IMR-90 (cell line): ENCODE data around the gene SPTB.

ENCODE experiments used
- BHLHE40 ChIP-seq: fragments of 150-350 bp; IDR thresholded peaks from 2 replicates; pipeline ENCODE4 v1.6.1; 2016; ENCODE audit warnings: mild to moderate bottlenecking, low read depth, low read length
- CHD1 ChIP-seq: IDR thresholded peaks from 2 replicates; pipeline ENCODE4 v1.6.1; 2012; ENCODE audit warnings: low read depth, low read length, improper control_type of control experiment
- FOS ChIP-seq: fragments of 150-350 bp; IDR thresholded peaks from 2 replicates; pipeline ENCODE4 v1.6.1; 2016; ENCODE audit warnings: low read depth, low read length
- MAFK ChIP-seq: IDR thresholded peaks from 2 replicates; pipeline ENCODE4 v1.6.1; 2012; ENCODE audit warnings: low read depth, low read length, improper control_type of control experiment
- MAZ ChIP-seq: IDR thresholded peaks from 2 replicates; pipeline ENCODE4 v1.6.1; 2012; ENCODE audit warnings: low read depth, mild to moderate bottlenecking, low read length, improper control_type of control experiment, moderate library complexity, borderline replicate concordance
- MXI1 ChIP-seq: IDR thresholded peaks from 2 replicates; pipeline ENCODE4 v1.6.1; 2012; ENCODE audit warnings: low read depth, mild to moderate bottlenecking, low read length, moderate library complexity, borderline replicate concordance
- POLR2A ChIP-seq: IDR thresholded peaks from 2 replicates; pipeline ENCODE4 v1.6.1; 2012; ENCODE audit warnings: mild to moderate bottlenecking, low read depth, low read length
- RAD21 ChIP-seq: IDR thresholded peaks from 2 replicates; pipeline ENCODE4 v1.6.1; 2012; ENCODE audit warnings: low read length, improper control_type of control experiment
- RCOR1 ChIP-seq: IDR thresholded peaks from 2 replicates; pipeline ENCODE4 v1.6.1; 2012; ENCODE audit warnings: mild to moderate bottlenecking, low read length, improper control_type of control experiment; ENCODE audit not compliant: insufficient replicate concordance
- RFX5 ChIP-seq: IDR thresholded peaks from 2 replicates; pipeline ENCODE4 v1.8.0; 2012; ENCODE audit warnings: low read depth, mild to moderate bottlenecking, low read length, moderate library complexity
- SMC3 ChIP-seq: fragments of 150-350 bp; IDR thresholded peaks from 2 replicates; pipeline ENCODE4 v1.6.1; 2016; ENCODE audit warnings: low read depth, mild to moderate bottlenecking, antibody characterized with exemption, low read length, moderate library complexity
- TF ChIP-seq, protein P1 (sequence below): conservative IDR thresholded peaks from 2 replicates; pipeline ENCODE4 v1.5.1; 2012; ENCODE audit warnings: mild to moderate bottlenecking, low read depth, low read length, improper control_type of control experiment
- TF ChIP-seq, protein P2 (sequence below): fragments of 150-350 bp; IDR thresholded peaks from 2 replicates; pipeline ENCODE4 v1.6.1; 2017; ENCODE audit warnings: mild to moderate bottlenecking, antibody characterized with exemption, low read length, low read depth
- TF ChIP-seq, protein P3 (sequence below): fragments of 150-350 bp; IDR thresholded peaks from 2 replicates; pipeline ENCODE4 v1.6.1; 2016; ENCODE audit warnings: low read depth, mild to moderate bottlenecking, low read length, moderate library complexity, borderline replicate concordance

DNA sequence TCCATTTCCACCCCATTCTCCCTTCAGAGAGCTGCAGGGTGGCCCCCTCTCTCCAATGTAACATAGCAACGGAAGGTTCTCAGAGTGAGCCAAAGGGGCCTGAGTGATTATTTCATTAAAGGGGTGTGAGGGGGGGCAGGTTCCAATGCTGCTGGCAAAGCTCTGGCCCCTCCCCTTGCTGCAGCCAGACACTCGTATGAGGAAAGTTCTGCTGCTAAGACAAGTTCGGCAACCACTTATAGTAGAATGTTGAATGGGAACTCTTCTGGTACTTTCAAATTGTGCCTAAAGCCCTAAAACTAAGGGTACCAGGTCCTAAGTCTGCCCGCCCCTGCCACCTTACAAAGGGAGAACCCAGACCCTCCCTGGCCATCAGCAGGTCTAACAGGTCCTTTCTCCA lies 125.7 kb downstream of the SPTB start:
- TF ChIP-seq, protein P1, sequence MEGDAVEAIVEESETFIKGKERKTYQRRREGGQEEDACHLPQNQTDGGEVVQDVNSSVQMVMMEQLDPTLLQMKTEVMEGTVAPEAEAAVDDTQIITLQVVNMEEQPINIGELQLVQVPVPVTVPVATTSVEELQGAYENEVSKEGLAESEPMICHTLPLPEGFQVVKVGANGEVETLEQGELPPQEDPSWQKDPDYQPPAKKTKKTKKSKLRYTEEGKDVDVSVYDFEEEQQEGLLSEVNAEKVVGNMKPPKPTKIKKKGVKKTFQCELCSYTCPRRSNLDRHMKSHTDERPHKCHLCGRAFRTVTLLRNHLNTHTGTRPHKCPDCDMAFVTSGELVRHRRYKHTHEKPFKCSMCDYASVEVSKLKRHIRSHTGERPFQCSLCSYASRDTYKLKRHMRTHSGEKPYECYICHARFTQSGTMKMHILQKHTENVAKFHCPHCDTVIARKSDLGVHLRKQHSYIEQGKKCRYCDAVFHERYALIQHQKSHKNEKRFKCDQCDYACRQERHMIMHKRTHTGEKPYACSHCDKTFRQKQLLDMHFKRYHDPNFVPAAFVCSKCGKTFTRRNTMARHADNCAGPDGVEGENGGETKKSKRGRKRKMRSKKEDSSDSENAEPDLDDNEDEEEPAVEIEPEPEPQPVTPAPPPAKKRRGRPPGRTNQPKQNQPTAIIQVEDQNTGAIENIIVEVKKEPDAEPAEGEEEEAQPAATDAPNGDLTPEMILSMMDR: no peak
- TF ChIP-seq MXI1 (no peak), MAZ (no peak), POLR2A (no peak), SMC3 (no peak), FOS (no peak), RAD21 (no peak), CHD1 (no peak), BHLHE40 (no peak), RFX5 (no peak), MAFK (no peak), RCOR1 (no peak)
- TF ChIP-seq, protein P2, sequence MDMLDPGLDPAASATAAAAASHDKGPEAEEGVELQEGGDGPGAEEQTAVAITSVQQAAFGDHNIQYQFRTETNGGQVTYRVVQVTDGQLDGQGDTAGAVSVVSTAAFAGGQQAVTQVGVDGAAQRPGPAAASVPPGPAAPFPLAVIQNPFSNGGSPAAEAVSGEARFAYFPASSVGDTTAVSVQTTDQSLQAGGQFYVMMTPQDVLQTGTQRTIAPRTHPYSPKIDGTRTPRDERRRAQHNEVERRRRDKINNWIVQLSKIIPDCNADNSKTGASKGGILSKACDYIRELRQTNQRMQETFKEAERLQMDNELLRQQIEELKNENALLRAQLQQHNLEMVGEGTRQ: no peak
- TF ChIP-seq, protein P3, sequence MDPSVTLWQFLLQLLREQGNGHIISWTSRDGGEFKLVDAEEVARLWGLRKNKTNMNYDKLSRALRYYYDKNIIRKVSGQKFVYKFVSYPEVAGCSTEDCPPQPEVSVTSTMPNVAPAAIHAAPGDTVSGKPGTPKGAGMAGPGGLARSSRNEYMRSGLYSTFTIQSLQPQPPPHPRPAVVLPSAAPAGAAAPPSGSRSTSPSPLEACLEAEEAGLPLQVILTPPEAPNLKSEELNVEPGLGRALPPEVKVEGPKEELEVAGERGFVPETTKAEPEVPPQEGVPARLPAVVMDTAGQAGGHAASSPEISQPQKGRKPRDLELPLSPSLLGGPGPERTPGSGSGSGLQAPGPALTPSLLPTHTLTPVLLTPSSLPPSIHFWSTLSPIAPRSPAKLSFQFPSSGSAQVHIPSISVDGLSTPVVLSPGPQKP: no peak
